Renal cortical epithelial cell (primary cell): Measurements from ENCODE around the gene IL32. TPM values are rescaled to one million over a fixed set of nuclear protein-coding genes. Genes with fewer than 3 reads are reported as not detected.

Experiments used
- DNase-seq: peaks from one replicate; pipeline ENCODE4 v3.0.0-alpha.2; 2011; ENCODE audit warnings: low read depth
- total RNA-seq: library from RNA; depleted of rRNA; stranded (reverse); fragments of >200 nt; gene quantifications from 2 replicates; pipeline ENCODE4 v1.2.3, GENCODE V29; 2014

The IL32 gene
- total RNA-seq, 1 donor from 2014 or later, result 261 TPM

GRCh38 chr16:3089717-3090592 lies 24.5 kb downstream of the IL32 start:
- DNase-seq, result no peak

- no peak for DNase-seq
Observed at GRCh38 chr16:3091551-3091950, 26.1 kb downstream of the IL32 start.

GRCh38 chr16:3092501-3092941 lies 27.1 kb downstream of the IL32 start:
- DNase-seq, result no peak

GRCh38 chr16:3094289-3095027 lies 29.0 kb downstream of the IL32 start:
- peak; percentile 32 for DNase-seq

GRCh38 chr16:3095869-3096268 lies 30.4 kb downstream of the IL32 start:
- DNase-seq, result no peak

- DNase-seq, result no peak
Observed at GRCh38 chr16:3096362-3096761, 30.9 kb downstream of the IL32 start.

- no peak for DNase-seq
Observed at GRCh38 chr16:3097266-3097665, 31.8 kb downstream of the IL32 start.

- DNase-seq, result no peak
Observed at GRCh38 chr16:3098459-3099394, 33.3 kb downstream of the IL32 start, which contains the start of gene ZSCAN10. TSS of gene ZSCAN10 (minus strand) at chr16:3099294. CDS start at chr16:3092937, 6,357 bp downstream.

GRCh38 chr16:3099395-3099731 lies 33.9 kb downstream of the IL32 start:
- no peak for DNase-seq

GRCh38 chr16:3099732-3100499 lies 34.5 kb downstream of the IL32 start:
- DNase-seq, result peak; percentile 31

GRCh38 chr16:3101018-3101840 lies 35.8 kb downstream of the IL32 start:
- no peak for DNase-seq

GRCh38 chr16:3101841-3102470 lies 36.5 kb downstream of the IL32 start:
- no peak for DNase-seq

GRCh38 chr16:3106205-3106928 lies 40.9 kb downstream of the IL32 start:
- DNase-seq, result peak; percentile 58

GRCh38 chr16:3112058-3112880 lies 46.8 kb downstream of the IL32 start, which contains the start of gene ZNF205:
TSS of gene ZNF205 (plus strand) at chr16:3112586. CDS start at chr16:3113431, 845 bp downstream.
- peak; percentile 64 for DNase-seq

GRCh38 chr16:3112881-3113574 lies 47.6 kb downstream of the IL32 start:
- DNase-seq, result no peak

- DNase-seq, result peak; percentile 34
Observed at GRCh38 chr16:3113765-3114479, 48.5 kb downstream of the IL32 start.

- no peak for DNase-seq
Observed at GRCh38 chr16:3115003-3115402, 49.6 kb downstream of the IL32 start.
